ENCODE results near the gene NEGR1.

The NEGR1 gene

DNA sequence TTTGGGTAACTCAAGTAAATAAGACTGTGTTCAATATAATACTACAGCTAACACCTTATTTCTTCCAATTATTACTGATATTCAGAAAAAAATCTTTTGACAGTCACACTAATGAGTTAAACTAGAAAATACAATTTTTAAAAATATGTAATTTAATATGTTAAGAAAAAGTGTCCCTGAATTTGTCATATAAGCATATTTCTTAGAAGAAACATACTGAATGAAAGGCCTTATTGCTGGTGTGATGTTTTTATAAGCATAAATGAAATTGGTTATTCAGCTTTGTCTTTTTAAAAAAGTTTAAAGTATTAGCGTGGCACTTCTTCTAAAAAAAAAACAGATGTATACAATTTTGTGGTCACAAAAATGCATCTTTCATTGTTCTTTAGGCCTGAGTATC, 267.3 kb downstream of the NEGR1 start:
- FAIRE-seq, result no peak

GRCh38 chr1:72013161-72013560, 269.2 kb downstream of the NEGR1 start:
- no peak for FAIRE-seq

DNA sequence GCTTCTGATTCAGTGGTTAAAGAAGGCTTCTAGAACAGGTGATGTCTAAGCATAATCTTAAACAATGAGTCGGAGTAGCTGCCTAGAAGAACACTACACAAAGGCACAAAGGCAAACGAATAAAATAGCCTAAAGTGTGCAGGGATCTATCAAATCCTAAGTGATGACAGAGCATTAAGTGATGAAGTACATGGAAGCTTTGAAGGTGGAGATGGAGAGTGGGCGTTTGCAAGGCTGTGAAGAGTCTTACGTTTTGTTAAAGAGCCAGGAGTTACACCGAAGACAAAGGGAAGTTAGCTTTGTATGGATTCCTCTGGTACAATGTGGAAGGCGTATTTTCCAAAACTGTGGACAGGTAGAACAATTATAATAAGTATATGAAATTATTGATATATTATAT, 270.6 kb downstream of the NEGR1 start:
- FAIRE-seq, result no peak

- FAIRE-seq, result no peak
Measured at GRCh38 chr1:72010094-72010431, 272.3 kb downstream of the NEGR1 start.

- FAIRE-seq, result no peak
Measured at GRCh38 chr1:72009173-72010093, 272.9 kb downstream of the NEGR1 start.

GRCh38 chr1:72007312-72007711, 275.0 kb downstream of the NEGR1 start:
- FAIRE-seq, result no peak

GRCh38 chr1:72006092-72006491, 276.2 kb downstream of the NEGR1 start:
- FAIRE-seq, result no peak

- FAIRE-seq, result no peak
Measured at GRCh38 chr1:72003092-72003491, 279.2 kb downstream of the NEGR1 start.

DNA sequence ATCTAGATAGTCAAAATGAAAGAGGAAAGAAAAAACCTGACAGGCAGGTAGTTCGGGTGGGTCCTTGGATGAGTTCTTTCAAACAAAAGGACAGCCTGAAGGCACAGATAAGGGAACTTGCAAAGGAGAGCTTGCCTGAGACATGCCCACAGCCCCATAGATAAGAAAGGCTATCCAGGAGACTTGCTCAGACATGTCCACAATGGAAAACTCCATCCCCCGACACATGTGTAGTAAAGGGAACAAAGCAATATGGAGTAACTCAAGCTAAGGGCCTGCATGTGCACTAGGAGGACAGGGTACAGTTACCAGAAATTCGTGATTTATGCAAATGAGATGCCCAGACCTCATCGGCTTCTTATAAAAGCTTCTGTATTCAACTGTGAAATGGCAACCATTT, 281.5 kb downstream of the NEGR1 start:
- FAIRE-seq, result no peak

GRCh38 chr1:71994646-71995045, 287.7 kb downstream of the NEGR1 start:
- FAIRE-seq, result no peak

GRCh38 chr1:71987181-71987580, 295.2 kb downstream of the NEGR1 start:
- FAIRE-seq, result no peak

GRCh38 chr1:71986160-71986559, 296.2 kb downstream of the NEGR1 start:
- FAIRE-seq, result no peak

- no peak for FAIRE-seq
Measured at GRCh38 chr1:71980556-71980955, 301.8 kb downstream of the NEGR1 start.

DNA sequence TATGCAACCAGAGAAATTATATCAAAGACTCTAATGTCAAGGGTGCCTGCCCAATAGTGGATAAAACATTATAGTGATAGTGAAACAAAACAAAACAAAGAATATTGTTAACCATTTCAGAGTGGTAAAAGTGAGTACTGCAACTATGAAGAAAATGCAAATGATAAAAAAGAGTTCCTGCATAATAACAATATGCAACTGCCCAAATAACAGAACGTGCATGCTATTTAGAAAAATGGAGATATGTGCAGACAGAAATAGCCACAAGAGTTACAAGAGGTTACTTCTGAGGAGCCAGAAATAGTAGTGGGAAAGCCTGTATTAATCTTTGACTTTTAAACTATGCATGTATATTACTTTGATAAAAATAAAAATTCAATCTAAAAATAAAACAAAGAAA, 302.5 kb downstream of the NEGR1 start:
- FAIRE-seq, result no peak

- no peak for FAIRE-seq
Measured at GRCh38 chr1:71967670-71968069, 314.7 kb downstream of the NEGR1 start.

- no peak for FAIRE-seq
Measured at GRCh38 chr1:71964188-71964587, 318.2 kb downstream of the NEGR1 start.

- FAIRE-seq, result no peak
Measured at GRCh38 chr1:71956613-71957285, 325.6 kb downstream of the NEGR1 start.

DNA sequence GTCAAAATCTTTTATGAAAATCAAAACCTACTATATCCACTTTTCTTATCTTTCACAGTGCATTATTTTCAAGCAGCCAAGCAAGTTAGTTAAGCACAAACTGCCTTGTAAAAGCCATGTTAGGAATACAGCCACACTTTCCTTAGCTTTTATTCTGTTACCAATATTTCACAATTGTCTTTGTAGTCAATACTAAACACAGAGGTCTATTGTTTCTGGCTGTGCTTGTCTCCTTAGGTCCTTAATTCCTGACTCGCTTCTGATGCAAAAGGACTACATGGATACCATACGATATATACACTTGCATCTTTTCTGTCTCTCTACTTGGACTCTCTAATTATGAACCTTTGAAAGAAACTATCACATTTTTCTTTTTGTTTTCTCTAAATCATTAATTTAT, 331.8 kb downstream of the NEGR1 start:
- FAIRE-seq, result no peak

DNA sequence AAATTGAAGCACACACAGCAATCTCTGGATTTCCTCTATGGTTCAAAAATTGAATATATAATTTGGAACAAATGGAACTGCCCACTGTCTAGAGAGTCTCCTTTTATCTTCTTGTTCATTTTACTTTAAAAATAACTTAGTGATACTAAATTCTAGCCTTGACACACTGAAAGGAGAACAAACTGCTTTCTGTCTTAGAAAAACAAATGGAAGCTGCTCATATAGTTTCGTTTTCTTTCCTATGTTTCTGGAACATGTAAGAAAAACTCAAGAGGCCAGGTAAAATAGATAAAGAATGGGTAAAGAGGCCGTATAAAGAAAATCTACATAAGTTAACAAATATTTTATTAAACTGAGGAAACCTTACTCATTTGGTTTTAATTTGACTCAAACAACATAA, 332.7 kb downstream of the NEGR1 start:
- no peak for FAIRE-seq

- no peak for FAIRE-seq
Measured at GRCh38 chr1:71948561-71948960, 333.8 kb downstream of the NEGR1 start.

GRCh38 chr1:71944006-71944405, 338.3 kb downstream of the NEGR1 start:
- FAIRE-seq, result no peak

DNA sequence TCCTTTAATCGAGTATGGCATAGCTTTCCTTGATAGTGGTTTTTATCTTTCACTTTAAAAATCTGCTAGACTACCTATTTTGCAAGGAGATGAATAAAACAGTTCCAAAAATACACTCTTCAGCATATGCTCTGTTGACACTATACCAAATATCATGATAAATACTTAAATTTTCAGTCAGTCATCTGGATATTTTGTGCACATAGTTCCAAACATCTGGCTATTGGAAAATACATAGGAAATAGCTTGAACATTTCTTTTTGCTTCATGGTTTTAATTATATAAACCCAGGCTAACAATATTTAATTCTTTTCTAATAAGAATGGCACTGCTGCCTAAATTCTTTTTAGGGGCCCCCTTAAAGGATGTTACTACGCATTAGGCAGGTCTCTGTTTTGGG, 342.1 kb downstream of the NEGR1 start:
- no peak for FAIRE-seq

GRCh38 chr1:71930511-71930910, 351.8 kb downstream of the NEGR1 start:
- no peak for FAIRE-seq

DNA sequence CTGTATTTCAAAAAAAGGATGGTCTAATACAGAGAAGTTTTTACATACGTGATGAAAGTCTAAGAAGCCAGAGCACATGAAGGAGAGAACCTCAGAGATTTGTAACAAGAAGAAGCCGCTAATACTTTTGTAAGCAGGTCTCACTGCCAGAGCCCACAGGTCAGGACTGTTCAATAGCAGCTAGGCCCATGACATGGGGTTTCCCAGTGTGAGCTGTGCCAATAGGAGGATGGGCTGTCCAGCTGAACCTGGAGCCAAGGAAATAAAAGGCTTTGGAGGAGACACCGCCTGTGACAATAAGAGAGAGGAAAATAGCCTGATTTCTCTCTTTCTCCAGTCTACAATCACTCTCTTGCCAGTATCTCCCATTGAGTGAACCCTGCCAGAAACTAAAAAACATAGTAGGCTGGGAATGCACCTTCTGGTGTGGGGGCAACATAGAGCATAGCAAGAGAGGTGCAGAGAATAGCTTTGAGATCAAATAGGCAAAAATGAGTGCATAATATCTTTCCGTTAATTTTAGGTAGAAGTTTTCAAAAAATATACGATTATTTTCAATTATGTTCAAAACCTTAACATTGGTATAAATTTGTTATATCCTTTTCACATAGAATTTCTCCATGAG, 360.3 kb downstream of the NEGR1 start:
- no peak for FAIRE-seq
